Measurements from ENCODE around the gene GLG1. TPM values are rescaled to one million over a fixed set of nuclear protein-coding genes. Genes with fewer than 3 reads are reported as not detected.
A peak's percentile ranks its signal among the peaks of the same experiment; 100 is the strongest.

Gene GLG1
- total and polyA plus RNA-seq, 4 donors = 22.2 to 71.5 (median 47.9) TPM

DNA sequence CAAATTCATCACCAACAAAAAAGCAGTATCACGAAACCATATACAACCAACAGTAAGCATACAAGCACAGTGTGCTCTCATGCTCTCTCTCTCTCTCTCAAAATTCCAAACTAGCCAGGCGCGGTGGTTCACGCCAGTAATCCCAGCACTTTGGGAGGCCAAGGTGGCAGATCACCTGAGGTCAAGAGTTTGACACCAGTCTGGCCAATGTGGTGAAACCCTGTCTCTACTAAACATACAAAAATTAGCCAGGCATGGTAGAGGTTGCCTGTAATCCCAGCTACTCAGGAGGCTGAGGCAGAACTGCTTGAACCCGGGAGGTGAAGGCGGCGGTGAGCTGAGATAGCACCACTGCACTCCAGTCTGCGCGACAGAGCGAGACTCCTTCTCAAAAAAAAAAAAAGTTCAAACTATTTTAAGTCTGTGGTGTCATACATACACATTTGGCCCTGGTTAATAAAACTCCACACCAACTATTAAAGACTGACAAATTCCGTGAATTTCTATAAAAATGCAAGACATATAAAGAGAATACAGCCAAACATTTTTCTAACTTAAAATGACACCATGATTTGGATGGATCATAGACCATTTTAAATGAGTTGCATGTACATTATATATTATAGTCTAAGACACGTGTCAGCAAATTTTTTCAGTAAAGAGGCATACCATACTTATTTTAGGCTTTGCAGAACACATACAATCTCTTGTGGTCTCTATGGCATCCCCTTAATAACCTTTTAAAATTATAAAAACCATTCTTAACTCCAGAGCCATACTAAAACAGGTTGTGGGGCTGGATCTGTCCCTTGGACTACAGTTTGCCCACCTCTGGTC, 30.9 kb downstream of the GLG1 start:
- WGBS = 79% methylated on average over 12 of the region's 12 CpGs
- H3K4me1 ChIP-seq (ENCODE audit: control insufficient read depth in 4 of 4, insufficient read depth in 4 of 4, low read length in 3 of 4) = peaks cover 8 to 31% (median 20%) of the 10 kb centered on the region in 4 donors
- TF ChIP-seq RAD21 (IDR thresholded peaks at IDR 0.05) = no peak
- no peak for TF ChIP-seq YY1 (IDR thresholded peaks at IDR 0.05)
- no peak for TF ChIP-seq NR2F2 (IDR thresholded peaks at IDR 0.05)
- no peak for TF ChIP-seq JUND (IDR thresholded peaks at IDR 0.05)
- no peak for TF ChIP-seq FOXA2 (IDR thresholded peaks at IDR 0.05)
- peak; percentile 40 to 47 for TF ChIP-seq RXRA (IDR thresholded peaks at IDR 0.05)
- TF ChIP-seq EGR1 (IDR thresholded peaks at IDR 0.05; ENCODE audit: low read depth in 2 of 2) = no peak
- TF ChIP-seq, protein P1, sequence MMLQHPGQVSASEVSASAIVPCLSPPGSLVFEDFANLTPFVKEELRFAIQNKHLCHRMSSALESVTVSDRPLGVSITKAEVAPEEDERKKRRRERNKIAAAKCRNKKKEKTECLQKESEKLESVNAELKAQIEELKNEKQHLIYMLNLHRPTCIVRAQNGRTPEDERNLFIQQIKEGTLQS (IDR thresholded peaks at IDR 0.05) = no peak
- no peak for TF ChIP-seq TAF1 (conservative IDR thresholded peaks at IDR 0.05)
- TF ChIP-seq HNF4A (conservative IDR thresholded peaks at IDR 0.05) = peak in 1 of 2 donors; percentile 14
- no peak for TF ChIP-seq GABPA (IDR thresholded peaks at IDR 0.05 in 1 of 2, conservative IDR thresholded peaks at IDR 0.05 in 1 of 2)
- no peak overlapping the region for H3K4me3 ChIP-seq (ENCODE audit: low read depth in 1 of 3, low read length in 3 of 3)
- H3K36me3 ChIP-seq (ENCODE audit: control insufficient read depth in 4 of 4, insufficient read depth in 3 of 4, low read depth in 1 of 4, low read length in 3 of 4) = no peaks in the 10 kb centered on the region
- no peaks in the 10 kb centered on the region for H3K27me3 ChIP-seq (ENCODE audit: control insufficient read depth in 4 of 4, insufficient read depth in 4 of 4, low read length in 3 of 4)
- no peak for DNase-seq (ENCODE audit: low spot score)
- no peak overlapping the region for H3K9ac ChIP-seq (ENCODE audit: low read depth in 1 of 2, low read length in 2 of 2)
- no peaks in the 10 kb centered on the region for H3K9me3 ChIP-seq (ENCODE audit: control insufficient read depth in 4 of 4, low read length in 3 of 4)
- peak overlapping the region in 1 of 2 donors; percentile 19 for H3K27ac ChIP-seq (ENCODE audit: low read depth in 1 of 2, low read length in 2 of 2)

DNA sequence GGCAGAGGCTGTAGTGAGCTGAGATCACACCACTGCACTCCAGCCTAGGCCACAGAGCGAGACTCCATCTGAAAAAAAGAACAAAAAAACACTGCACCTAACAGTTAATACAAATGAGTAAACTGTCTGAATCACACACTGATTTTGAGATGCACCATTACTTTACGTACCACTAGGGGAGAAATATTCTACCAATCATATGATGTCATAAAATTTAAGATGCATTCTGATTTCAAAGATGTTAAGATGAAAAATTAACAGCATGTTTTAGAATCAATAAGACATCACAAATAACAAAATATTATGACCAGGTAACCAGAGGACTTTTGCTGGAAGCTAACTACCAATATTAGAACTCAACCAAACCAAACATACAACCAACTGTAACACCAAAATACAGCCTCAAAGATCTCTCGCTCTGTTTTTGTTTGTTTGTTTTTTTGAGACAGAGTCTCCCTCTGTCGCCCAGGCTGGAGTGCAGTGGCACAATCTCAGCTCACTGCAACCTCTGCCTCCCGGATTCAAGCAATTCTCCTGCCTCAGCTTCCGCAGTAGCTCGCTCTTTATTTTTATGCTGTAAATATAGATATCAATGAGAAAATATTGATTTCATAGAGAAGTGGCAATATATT, 31.6 kb downstream of the GLG1 start:
- H3K9ac ChIP-seq (ENCODE audit: low read depth in 1 of 2, low read length in 2 of 2) = no peak overlapping the region
- H3K9me3 ChIP-seq (ENCODE audit: control insufficient read depth in 4 of 4, low read length in 3 of 4) = no peaks in the 10 kb centered on the region
- 66% methylated on average over 7 of the region's 7 CpGs for WGBS
- no peak overlapping the region for H3K4me3 ChIP-seq (ENCODE audit: low read depth in 1 of 3, low read length in 3 of 3)
- peaks cover 12 to 33% (median 24%) of the 10 kb centered on the region in 4 donors for H3K4me1 ChIP-seq (ENCODE audit: control insufficient read depth in 4 of 4, insufficient read depth in 4 of 4, low read length in 3 of 4)
- TF ChIP-seq FOXA2 (IDR thresholded peaks at IDR 0.05) = no peak
- no peak for TF ChIP-seq EGR1 (IDR thresholded peaks at IDR 0.05; ENCODE audit: low read depth in 2 of 2)
- TF ChIP-seq JUND (IDR thresholded peaks at IDR 0.05) = no peak
- TF ChIP-seq HNF4G (IDR thresholded peaks at IDR 0.05) = no peak
- no peak for TF ChIP-seq SP1 (IDR thresholded peaks at IDR 0.05)
- TF ChIP-seq GABPA (IDR thresholded peaks at IDR 0.05 in 1 of 2, conservative IDR thresholded peaks at IDR 0.05 in 1 of 2) = no peak
- peak in 1 of 2 donors; percentile 40 for TF ChIP-seq RAD21 (IDR thresholded peaks at IDR 0.05)
- no peak for TF ChIP-seq RXRA (IDR thresholded peaks at IDR 0.05)
- no peaks in the 10 kb centered on the region for H3K36me3 ChIP-seq (ENCODE audit: control insufficient read depth in 4 of 4, insufficient read depth in 3 of 4, low read depth in 1 of 4, low read length in 3 of 4)
- H3K27me3 ChIP-seq (ENCODE audit: control insufficient read depth in 4 of 4, insufficient read depth in 4 of 4, low read length in 3 of 4) = no peaks in the 10 kb centered on the region
- no peak for DNase-seq (ENCODE audit: low spot score)
- H3K27ac ChIP-seq (ENCODE audit: low read depth in 1 of 2, low read length in 2 of 2) = peak overlapping the region in 1 of 2 donors; percentile 19

DNA sequence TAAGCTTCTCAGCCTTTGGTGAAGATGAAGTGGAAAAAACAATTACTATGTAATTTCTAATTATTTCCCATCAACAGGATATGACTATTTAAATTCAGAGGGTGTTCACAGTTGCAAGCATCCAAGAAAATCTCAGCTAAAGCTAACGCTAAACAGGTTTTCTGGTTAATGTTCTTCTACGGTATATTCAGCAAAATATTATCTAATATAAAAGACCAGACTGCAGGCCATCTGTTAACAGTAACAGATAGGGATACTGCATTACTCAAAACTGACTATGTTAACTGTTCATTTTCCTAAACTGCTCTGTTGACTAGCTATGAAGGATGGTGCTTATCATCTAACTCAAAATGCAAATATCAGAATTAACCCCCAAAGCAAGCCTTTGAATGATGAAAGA, 32.8 kb downstream of the GLG1 start:
- DNase-seq (ENCODE audit: low spot score) = no peak
- peaks cover 14 to 37% (median 27%) of the 10 kb centered on the region in 4 donors for H3K4me1 ChIP-seq (ENCODE audit: control insufficient read depth in 4 of 4, insufficient read depth in 4 of 4, low read length in 3 of 4)
- no peak overlapping the region for H3K9ac ChIP-seq (ENCODE audit: low read depth in 1 of 2, low read length in 2 of 2)
- TF ChIP-seq RXRA (IDR thresholded peaks at IDR 0.05) (no peak), NR2F2 (IDR thresholded peaks at IDR 0.05) (no peak), JUND (IDR thresholded peaks at IDR 0.05) (no peak), HNF4A (conservative IDR thresholded peaks at IDR 0.05) (no peak), FOXA2 (IDR thresholded peaks at IDR 0.05) (no peak), TAF1 (conservative IDR thresholded peaks at IDR 0.05) (no peak), SP1 (IDR thresholded peaks at IDR 0.05) (no peak), HNF4G (IDR thresholded peaks at IDR 0.05) (no peak), YY1 (IDR thresholded peaks at IDR 0.05) (no peak), RAD21 (IDR thresholded peaks at IDR 0.05) (no peak), EGR1 (IDR thresholded peaks at IDR 0.05; ENCODE audit: low read depth in 2 of 2) (no peak)
- TF ChIP-seq, protein P1 (IDR thresholded peaks at IDR 0.05) = no peak
- TF ChIP-seq, protein P2, sequence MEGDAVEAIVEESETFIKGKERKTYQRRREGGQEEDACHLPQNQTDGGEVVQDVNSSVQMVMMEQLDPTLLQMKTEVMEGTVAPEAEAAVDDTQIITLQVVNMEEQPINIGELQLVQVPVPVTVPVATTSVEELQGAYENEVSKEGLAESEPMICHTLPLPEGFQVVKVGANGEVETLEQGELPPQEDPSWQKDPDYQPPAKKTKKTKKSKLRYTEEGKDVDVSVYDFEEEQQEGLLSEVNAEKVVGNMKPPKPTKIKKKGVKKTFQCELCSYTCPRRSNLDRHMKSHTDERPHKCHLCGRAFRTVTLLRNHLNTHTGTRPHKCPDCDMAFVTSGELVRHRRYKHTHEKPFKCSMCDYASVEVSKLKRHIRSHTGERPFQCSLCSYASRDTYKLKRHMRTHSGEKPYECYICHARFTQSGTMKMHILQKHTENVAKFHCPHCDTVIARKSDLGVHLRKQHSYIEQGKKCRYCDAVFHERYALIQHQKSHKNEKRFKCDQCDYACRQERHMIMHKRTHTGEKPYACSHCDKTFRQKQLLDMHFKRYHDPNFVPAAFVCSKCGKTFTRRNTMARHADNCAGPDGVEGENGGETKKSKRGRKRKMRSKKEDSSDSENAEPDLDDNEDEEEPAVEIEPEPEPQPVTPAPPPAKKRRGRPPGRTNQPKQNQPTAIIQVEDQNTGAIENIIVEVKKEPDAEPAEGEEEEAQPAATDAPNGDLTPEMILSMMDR (IDR thresholded peaks at IDR 0.05; ENCODE audit: low read depth, low read length, missing input control) = no peak
- TF ChIP-seq, protein P3, sequence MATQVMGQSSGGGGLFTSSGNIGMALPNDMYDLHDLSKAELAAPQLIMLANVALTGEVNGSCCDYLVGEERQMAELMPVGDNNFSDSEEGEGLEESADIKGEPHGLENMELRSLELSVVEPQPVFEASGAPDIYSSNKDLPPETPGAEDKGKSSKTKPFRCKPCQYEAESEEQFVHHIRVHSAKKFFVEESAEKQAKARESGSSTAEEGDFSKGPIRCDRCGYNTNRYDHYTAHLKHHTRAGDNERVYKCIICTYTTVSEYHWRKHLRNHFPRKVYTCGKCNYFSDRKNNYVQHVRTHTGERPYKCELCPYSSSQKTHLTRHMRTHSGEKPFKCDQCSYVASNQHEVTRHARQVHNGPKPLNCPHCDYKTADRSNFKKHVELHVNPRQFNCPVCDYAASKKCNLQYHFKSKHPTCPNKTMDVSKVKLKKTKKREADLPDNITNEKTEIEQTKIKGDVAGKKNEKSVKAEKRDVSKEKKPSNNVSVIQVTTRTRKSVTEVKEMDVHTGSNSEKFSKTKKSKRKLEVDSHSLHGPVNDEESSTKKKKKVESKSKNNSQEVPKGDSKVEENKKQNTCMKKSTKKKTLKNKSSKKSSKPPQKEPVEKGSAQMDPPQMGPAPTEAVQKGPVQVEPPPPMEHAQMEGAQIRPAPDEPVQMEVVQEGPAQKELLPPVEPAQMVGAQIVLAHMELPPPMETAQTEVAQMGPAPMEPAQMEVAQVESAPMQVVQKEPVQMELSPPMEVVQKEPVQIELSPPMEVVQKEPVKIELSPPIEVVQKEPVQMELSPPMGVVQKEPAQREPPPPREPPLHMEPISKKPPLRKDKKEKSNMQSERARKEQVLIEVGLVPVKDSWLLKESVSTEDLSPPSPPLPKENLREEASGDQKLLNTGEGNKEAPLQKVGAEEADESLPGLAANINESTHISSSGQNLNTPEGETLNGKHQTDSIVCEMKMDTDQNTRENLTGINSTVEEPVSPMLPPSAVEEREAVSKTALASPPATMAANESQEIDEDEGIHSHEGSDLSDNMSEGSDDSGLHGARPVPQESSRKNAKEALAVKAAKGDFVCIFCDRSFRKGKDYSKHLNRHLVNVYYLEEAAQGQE (IDR thresholded peaks at IDR 0.05) = no peak
- TF ChIP-seq, protein P4, sequence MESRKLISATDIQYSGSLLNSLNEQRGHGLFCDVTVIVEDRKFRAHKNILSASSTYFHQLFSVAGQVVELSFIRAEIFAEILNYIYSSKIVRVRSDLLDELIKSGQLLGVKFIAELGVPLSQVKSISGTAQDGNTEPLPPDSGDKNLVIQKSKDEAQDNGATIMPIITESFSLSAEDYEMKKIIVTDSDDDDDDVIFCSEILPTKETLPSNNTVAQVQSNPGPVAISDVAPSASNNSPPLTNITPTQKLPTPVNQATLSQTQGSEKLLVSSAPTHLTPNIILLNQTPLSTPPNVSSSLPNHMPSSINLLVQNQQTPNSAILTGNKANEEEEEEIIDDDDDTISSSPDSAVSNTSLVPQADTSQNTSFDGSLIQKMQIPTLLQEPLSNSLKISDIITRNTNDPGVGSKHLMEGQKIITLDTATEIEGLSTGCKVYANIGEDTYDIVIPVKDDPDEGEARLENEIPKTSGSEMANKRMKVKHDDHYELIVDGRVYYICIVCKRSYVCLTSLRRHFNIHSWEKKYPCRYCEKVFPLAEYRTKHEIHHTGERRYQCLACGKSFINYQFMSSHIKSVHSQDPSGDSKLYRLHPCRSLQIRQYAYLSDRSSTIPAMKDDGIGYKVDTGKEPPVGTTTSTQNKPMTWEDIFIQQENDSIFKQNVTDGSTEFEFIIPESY (IDR thresholded peaks at IDR 0.05) = no peak
- H3K36me3 ChIP-seq (ENCODE audit: control insufficient read depth in 4 of 4, insufficient read depth in 3 of 4, low read depth in 1 of 4, low read length in 3 of 4) = no peaks in the 10 kb centered on the region
- no peaks in the 10 kb centered on the region for H3K9me3 ChIP-seq (ENCODE audit: control insufficient read depth in 4 of 4, low read length in 3 of 4)
- 79% methylated on average over 2 of the region's 2 CpGs for WGBS
- no peak overlapping the region for H3K4me3 ChIP-seq (ENCODE audit: low read depth in 1 of 3, low read length in 3 of 3)
- no peak overlapping the region for H3K27ac ChIP-seq (ENCODE audit: low read depth in 1 of 2, low read length in 2 of 2)
- no peaks in the 10 kb centered on the region for H3K27me3 ChIP-seq (ENCODE audit: control insufficient read depth in 4 of 4, insufficient read depth in 4 of 4, low read length in 3 of 4)
